IMR-90 (cell line): ENCODE measurements around the gene LRCH4. TPM values are rescaled to one million over a fixed set of nuclear protein-coding genes. Genes with fewer than 3 reads are reported as not detected.

ENCODE experiments used
- ATAC-seq: fragments of 200-7000 bp; cut with Tn5 transposase; 2 replicates; pipeline ENCODE4 v1.9.1; 2020; ENCODE audit warnings: low read depth, mild to moderate bottlenecking, moderate library complexity
- BruUV-seq: library from RNA; stranded (reverse); fragments of 400-500 nt; replicated peaks from 2 replicates; lab custom pipeline; 2021; lab: Mats Ljungman, UMichigan
- CTCF ChIA-PET: fragments of 300-600 bp; formaldehyde crosslinking; extraction: SDS; loops from one replicate; lab custom pipeline; 2021; ENCODE audit warnings: antibody characterized with exemption; lab: Yijun Ruan, JAX
- POLR2A ChIA-PET: fragments of 300-600 bp; sonication (Branson Sonifier 250); formaldehyde crosslinking; loops from one replicate; lab custom pipeline; 2022; ENCODE audit warnings: antibody characterized with exemption; ENCODE audit not compliant: unreplicated experiment; lab: Charles Lee
- DNase-seq: peaks from one replicate; pipeline ENCODE4 v3.0.0; 2013
- H2AFZ ChIP-seq: replicated peaks from 2 replicates; pipeline ENCODE3; 2013; ENCODE audit warnings: low read length, mild to moderate bottlenecking; ENCODE audit not compliant: poor library complexity
- H2AK5ac ChIP-seq: 2 replicates; pipeline ENCODE4 v1.6.1; 2013; ENCODE audit warnings: low read depth, low read length, inconsistent platforms
- H2AK9ac ChIP-seq: replicated peaks from 2 replicates; pipeline ENCODE3; 2013; ENCODE audit warnings: mild to moderate bottlenecking, low read depth, low read length, moderate library complexity; ENCODE audit not compliant: poor library complexity
- H2BK120ac ChIP-seq: 2 replicates; pipeline ENCODE4 v1.6.1; 2013; ENCODE audit warnings: low read depth, low read length, inconsistent platforms
- H2BK15ac ChIP-seq: 3 replicates; pipeline ENCODE4 v1.6.1; 2013; ENCODE audit warnings: low read depth, low read length, inconsistent platforms
- H2BK20ac ChIP-seq: 2 replicates; pipeline ENCODE4 v1.6.1; 2013; ENCODE audit warnings: low read depth, mild to moderate bottlenecking, inconsistent platforms, low read length, moderate library complexity
- H2BK5ac ChIP-seq: 2 replicates; pipeline ENCODE4 v1.6.1; 2013; ENCODE audit warnings: mild to moderate bottlenecking, low read depth, low read length, inconsistent platforms; ENCODE audit not compliant: poor library complexity, severe bottlenecking
- H3K14ac ChIP-seq: replicated peaks from 2 replicates; pipeline ENCODE4 v1.6.1; 2013; ENCODE audit warnings: low read depth, low read length, inconsistent platforms
- H3K18ac ChIP-seq: 2 replicates; pipeline ENCODE4 v1.6.1; 2013; ENCODE audit warnings: low read depth, low read length, control low read depth
- H3K23ac ChIP-seq: 2 replicates; pipeline ENCODE4 v1.6.1; 2013; ENCODE audit warnings: low read depth, low read length, inconsistent platforms
- H3K27ac ChIP-seq: 2 replicates; pipeline ENCODE4 v1.5.1; 2013; ENCODE audit warnings: mild to moderate bottlenecking, control low read depth, low read length; ENCODE audit not compliant: insufficient read depth
- H3K27me3 ChIP-seq: 2 replicates; pipeline ENCODE4 v1.6.1; 2013; ENCODE audit warnings: low read length; ENCODE audit not compliant: control insufficient read depth, insufficient read depth
- H3K36me3 ChIP-seq: 2 replicates; pipeline ENCODE4 v1.6.1; 2013; ENCODE audit warnings: low read length, mixed read lengths; ENCODE audit not compliant: control insufficient read depth, insufficient read depth
- H3K4ac ChIP-seq: 2 replicates; pipeline ENCODE4 v1.6.1; 2013; ENCODE audit warnings: low read depth, low read length, inconsistent platforms
- H3K4me1 ChIP-seq: 2 replicates; pipeline ENCODE4 v1.6.1; 2013; ENCODE audit warnings: low read length, mixed read lengths; ENCODE audit not compliant: control insufficient read depth, insufficient read depth
- H3K4me2 ChIP-seq: 2 replicates; pipeline ENCODE4 v1.6.1; 2013; ENCODE audit warnings: low read depth, mild to moderate bottlenecking, control low read depth, low read length, moderate library complexity
- H3K4me3 ChIP-seq: 2 replicates; pipeline ENCODE4 v1.5.1; 2013; ENCODE audit warnings: low read depth, mild to moderate bottlenecking, control low read depth, low read length, moderate library complexity; ENCODE audit not compliant: insufficient read depth
- H3K56ac ChIP-seq: 2 replicates; pipeline ENCODE4 v1.6.1; 2013; ENCODE audit warnings: low read length, inconsistent platforms; ENCODE audit not compliant: insufficient read depth; ENCODE audit errors: extremely low read depth
- H3K79me1 ChIP-seq, 2 experiments: 2 replicates each; pipeline ENCODE4 v1.6.1; 2013; ENCODE audit warnings: low read length in 2 of 2, inconsistent platforms in 1 of 2, low read depth in 1 of 2
- H3K9ac ChIP-seq: 2 replicates; pipeline ENCODE4 v1.6.1; 2013; ENCODE audit warnings: low read depth, low read length, control low read depth
- H3K9me1 ChIP-seq: 2 replicates; pipeline ENCODE4 v1.6.1; 2013; ENCODE audit warnings: low read length, inconsistent platforms; ENCODE audit not compliant: insufficient read depth
- H3K9me3 ChIP-seq: 2 replicates; pipeline ENCODE4 v1.6.1; 2013; ENCODE audit warnings: low read length; ENCODE audit not compliant: control insufficient read depth, insufficient read depth
- H4K20me1 ChIP-seq: 2 replicates; pipeline ENCODE4 v1.6.1; 2013; ENCODE audit warnings: low read length, inconsistent platforms; ENCODE audit not compliant: insufficient read depth
- H4K5ac ChIP-seq: 2 replicates; pipeline ENCODE4 v1.6.1; 2013; ENCODE audit warnings: mild to moderate bottlenecking, low read depth, low read length, control low read depth
- H4K8ac ChIP-seq, 2 experiments: 2 replicates each; pipeline ENCODE4 v1.6.1; 2013; ENCODE audit warnings: low read depth in 2 of 2, low read length in 2 of 2, control low read depth in 1 of 2, inconsistent platforms in 1 of 2
- H4K91ac ChIP-seq: 2 replicates; pipeline ENCODE4 v1.6.1; 2013; ENCODE audit warnings: low read depth, low read length, inconsistent platforms; ENCODE audit not compliant: insufficient read depth
- BHLHE40 ChIP-seq: fragments of 150-350 bp; IDR thresholded peaks from 2 replicates; pipeline ENCODE4 v1.6.1; 2016; ENCODE audit warnings: mild to moderate bottlenecking, low read depth, low read length
- CEBPB ChIP-seq: IDR thresholded peaks from 2 replicates; pipeline ENCODE4 v1.6.1; 2012; ENCODE audit warnings: low read depth, low read length, improper control_type of control experiment
- CHD1 ChIP-seq: IDR thresholded peaks from 2 replicates; pipeline ENCODE4 v1.6.1; 2012; ENCODE audit warnings: low read depth, low read length, improper control_type of control experiment
- FOS ChIP-seq: fragments of 150-350 bp; IDR thresholded peaks from 2 replicates; pipeline ENCODE4 v1.6.1; 2016; ENCODE audit warnings: low read depth, low read length
- MAFK ChIP-seq: IDR thresholded peaks from 2 replicates; pipeline ENCODE4 v1.6.1; 2012; ENCODE audit warnings: low read depth, low read length, improper control_type of control experiment
- MAZ ChIP-seq: IDR thresholded peaks from 2 replicates; pipeline ENCODE4 v1.6.1; 2012; ENCODE audit warnings: low read depth, mild to moderate bottlenecking, low read length, improper control_type of control experiment, moderate library complexity, borderline replicate concordance
- MXI1 ChIP-seq: IDR thresholded peaks from 2 replicates; pipeline ENCODE4 v1.6.1; 2012; ENCODE audit warnings: low read depth, mild to moderate bottlenecking, low read length, moderate library complexity, borderline replicate concordance
- NFE2L2 ChIP-seq: fragments of 150-350 bp; IDR thresholded peaks from 2 replicates; pipeline ENCODE4 v1.6.1; 2016; ENCODE audit warnings: low read depth, mild to moderate bottlenecking, low read length
- RAD21 ChIP-seq: IDR thresholded peaks from 2 replicates; pipeline ENCODE4 v1.6.1; 2012; ENCODE audit warnings: low read length, improper control_type of control experiment
- RCOR1 ChIP-seq: IDR thresholded peaks from 2 replicates; pipeline ENCODE4 v1.6.1; 2012; ENCODE audit warnings: mild to moderate bottlenecking, low read length, improper control_type of control experiment; ENCODE audit not compliant: insufficient replicate concordance
- RFX5 ChIP-seq: IDR thresholded peaks from 2 replicates; pipeline ENCODE4 v1.8.0; 2012; ENCODE audit warnings: low read depth, mild to moderate bottlenecking, low read length, moderate library complexity
- WGBS, 2 experiments: methylation state at CpG; one replicate each; pipeline versions ENCODE4 v1.1.5 to v1.1.7; 2013; ENCODE audit warnings: missing lambda C conversion rate in 2 of 2; ENCODE audit not compliant: insufficient read length in 1 of 2; ENCODE audit errors: extremely low coverage in 2 of 2; 5-methylcytosine and 5-hydroxymethylcytosine counted together
- dilution Hi-C: fragments of 300-500 bp; cut with HindIII; formaldehyde crosslinking; loops from one replicate; pipeline ENCODE4 v1.14.3; 2018; ENCODE audit warnings: low sequenced_read_pairs; ENCODE audit not compliant: unreplicated experiment
- in situ Hi-C: fragments of 300-500 bp; cut with MboI; formaldehyde crosslinking; loops from 3 replicates; pipeline ENCODE4 v1.14.3; 2019; ENCODE audit warnings: low sequenced_read_pairs, inconsistent platforms, mixed read lengths
- intact Hi-C: fragments of 100-400 bp; cut with micrococcal nuclease; formaldehyde crosslinking; loops from 2 replicates; pipeline ENCODE4 v1.10.0; 2022
- polyA plus RNA-seq, 3 experiments: library from polyadenylated mRNA; depleted of rRNA; stranded (reverse); fragments of >200 nt; gene quantifications; 2 replicates each; pipeline ENCODE4 v1.2.3, GENCODE V29; 2012; ENCODE audit warnings: low replicate concordance in 1 of 3
- total RNA-seq: library from RNA; depleted of rRNA; stranded (reverse); fragments of >200 nt; gene quantifications from 2 replicates; pipeline ENCODE4 v1.2.3, GENCODE V29; 2012
- TF ChIP-seq, protein P1 (sequence below): conservative IDR thresholded peaks from 2 replicates; pipeline ENCODE4 v1.5.1; 2012; ENCODE audit warnings: mild to moderate bottlenecking, low read depth, low read length, improper control_type of control experiment

LRCH4 gene
- total and polyA plus RNA-seq, 2 of the 4 experiments (the other 2 are of a cell fraction) = 5.0 to 41.3 TPM

- no peak for TF ChIP-seq RAD21
These were observed 1.8 kb downstream of the LRCH4 start (continued) for GRCh38 chr7:100584054-100584682.

DNA sequence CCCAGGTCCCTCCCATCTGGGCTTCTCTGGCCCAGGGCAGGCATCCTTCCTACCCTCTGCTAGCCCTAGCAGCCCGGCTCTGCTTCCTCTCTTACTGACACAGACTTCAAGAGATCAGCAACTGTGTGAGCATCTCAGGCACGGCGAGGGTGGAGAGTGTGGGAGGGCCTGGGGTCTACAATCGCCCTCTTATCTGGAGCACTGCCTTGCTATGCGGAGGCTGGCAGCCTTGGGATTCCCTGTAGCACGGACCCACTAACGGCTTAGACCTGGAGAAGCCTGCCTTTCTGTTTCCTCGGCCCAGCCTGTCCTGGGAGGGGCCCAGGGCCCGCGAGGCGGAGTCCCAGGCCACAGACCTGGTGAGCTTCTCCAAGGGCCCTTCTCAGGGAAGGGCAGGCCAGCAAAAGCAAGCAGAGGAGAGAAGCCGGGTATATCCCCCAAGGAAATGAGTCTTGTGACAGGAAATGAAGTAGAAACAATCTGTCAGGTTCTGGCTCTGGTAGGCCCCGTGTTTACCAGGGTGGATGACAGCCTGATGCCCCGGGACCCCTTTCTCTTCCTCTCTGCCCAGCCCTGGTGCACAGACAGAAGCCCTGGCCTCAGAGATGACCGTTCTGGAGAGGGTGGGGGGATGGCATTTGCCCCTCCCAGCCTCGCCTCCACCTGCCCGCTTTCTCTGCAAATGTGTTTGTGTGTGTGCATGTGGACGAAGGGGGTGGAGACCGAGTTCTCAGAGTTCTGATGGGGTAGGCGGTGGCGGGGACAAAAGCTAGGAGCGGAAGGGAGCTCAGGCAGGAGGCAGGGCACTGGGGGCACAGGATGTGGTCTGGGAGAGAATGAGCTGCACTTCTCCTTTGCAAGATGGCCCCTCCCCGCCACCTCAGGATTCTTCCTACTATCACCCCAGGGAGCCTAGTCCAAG lies 2.5 kb downstream of the LRCH4 start:
- peak overlapping the region; percentile 89 for H2BK20ac ChIP-seq
- H4K8ac ChIP-seq = peak overlapping the region; percentile 81 to 97; a peak in 3 of 4 replicates
- WGBS, 2 experiments = 41% methylated on average over 7 of the region's 23 CpGs; no CpG with 5 or more reads in 1 of the 2 experiments
- H4K91ac ChIP-seq = peak overlapping the region; percentile 99
- H3K27ac ChIP-seq = peak overlapping the region; percentile 96
- peak overlapping the region; percentile 96 for H3K14ac ChIP-seq
- peak overlapping the region; percentile 99 for H3K4ac ChIP-seq
- H3K79me1 ChIP-seq = peaks cover 17 to 70% of the 10 kb centered on the region in 2 experiments
- peak overlapping the region; percentile 35 for H3K56ac ChIP-seq
- peak overlapping the region; percentile 74; the same call in 1 of the 3 replicates for H2BK15ac ChIP-seq
- in situ Hi-C loops (loop anchor here (25.0 kb wide), 1 partner anchor 279 kb away; the partner anchor contains the start of genes SLC12A9 and TRIP6), dilution Hi-C loops (no loop called here), intact Hi-C loops (loop anchor here (10.0 kb wide), 1 partner anchor 251 kb away; no protein-coding TSS in a partner anchor)
- DNase-seq (peak; percentile 67), ATAC-seq (no peak)
- H3K4me3 ChIP-seq = peak overlapping the region; percentile 36
- peak overlapping the region; percentile 91 for H3K9ac ChIP-seq
- no TSS peak for BruUV-seq
- peaks cover 5% of the 10 kb centered on the region for H3K9me1 ChIP-seq
- POLR2A ChIA-PET = interaction anchor here (0.5 to 1.0 kb wide), 3 partner anchors 29 to 634 kb away, joined by 3 to 5 read pairs (median 3); partner anchors contain the start of genes MOSPD3 and PLOD3
- peak overlapping the region; percentile 98 for H2AK9ac ChIP-seq
- peaks cover 39% of the 10 kb centered on the region for H4K20me1 ChIP-seq
- H4K5ac ChIP-seq = peak overlapping the region; percentile 97
- no peaks in the 10 kb centered on the region for H3K27me3 ChIP-seq
- CTCF ChIA-PET = interaction anchor here (0.5 to 1.6 kb wide), 2 partner anchors 107 to 114 kb away, joined by 3 to 6 read pairs; no protein-coding TSS in a partner anchor
- H2AK5ac ChIP-seq = peak overlapping the region; percentile 100
- peak overlapping the region; percentile 97 for H3K23ac ChIP-seq
- peaks cover 12% of the 10 kb centered on the region for H3K4me1 ChIP-seq
- H3K4me2 ChIP-seq = peak overlapping the region; percentile 88
- peak overlapping the region; percentile 95 for H2BK5ac ChIP-seq
- H2AFZ ChIP-seq = peak overlapping the region; percentile 82
- peak overlapping the region; percentile 96 for H2BK120ac ChIP-seq
- H3K18ac ChIP-seq = peak overlapping the region; percentile 89
- no peaks in the 10 kb centered on the region for H3K9me3 ChIP-seq
- H3K36me3 ChIP-seq = peaks cover 39% of the 10 kb centered on the region
- TF ChIP-seq RAD21 (no peak), RCOR1 (no peak), MXI1 (no peak), RFX5 (no peak), CHD1 (no peak), MAZ (no peak), CEBPB (no peak), FOS (no peak), BHLHE40 (no peak), MAFK (no peak), NFE2L2 (no peak)
- TF ChIP-seq, protein P1, sequence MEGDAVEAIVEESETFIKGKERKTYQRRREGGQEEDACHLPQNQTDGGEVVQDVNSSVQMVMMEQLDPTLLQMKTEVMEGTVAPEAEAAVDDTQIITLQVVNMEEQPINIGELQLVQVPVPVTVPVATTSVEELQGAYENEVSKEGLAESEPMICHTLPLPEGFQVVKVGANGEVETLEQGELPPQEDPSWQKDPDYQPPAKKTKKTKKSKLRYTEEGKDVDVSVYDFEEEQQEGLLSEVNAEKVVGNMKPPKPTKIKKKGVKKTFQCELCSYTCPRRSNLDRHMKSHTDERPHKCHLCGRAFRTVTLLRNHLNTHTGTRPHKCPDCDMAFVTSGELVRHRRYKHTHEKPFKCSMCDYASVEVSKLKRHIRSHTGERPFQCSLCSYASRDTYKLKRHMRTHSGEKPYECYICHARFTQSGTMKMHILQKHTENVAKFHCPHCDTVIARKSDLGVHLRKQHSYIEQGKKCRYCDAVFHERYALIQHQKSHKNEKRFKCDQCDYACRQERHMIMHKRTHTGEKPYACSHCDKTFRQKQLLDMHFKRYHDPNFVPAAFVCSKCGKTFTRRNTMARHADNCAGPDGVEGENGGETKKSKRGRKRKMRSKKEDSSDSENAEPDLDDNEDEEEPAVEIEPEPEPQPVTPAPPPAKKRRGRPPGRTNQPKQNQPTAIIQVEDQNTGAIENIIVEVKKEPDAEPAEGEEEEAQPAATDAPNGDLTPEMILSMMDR = no peak
